Smooth muscle cell (in vitro differentiated cells): Measurements from ENCODE around the gene PYGB. TPM values are rescaled to one million over a fixed set of nuclear protein-coding genes. Genes with fewer than 3 reads are reported as not detected.
"Not testable (repeated sequence)": the region's sequence is repeated elsewhere in the genome, so short reads cannot be mapped to it uniquely, and the experiment has no call there.

Experiments used
- DNase-seq: peaks from one replicate; lab custom pipeline; 2025; ENCODE audit not compliant: unreplicated experiment; lab: John Stamatoyannopoulos, UW
- H2AFZ ChIP-seq: fragments of 200-600 bp; sonication (generic); 2 replicates; pipeline ENCODE4 v1.6.0; 2016; ENCODE audit warnings: antibody characterized with exemption, low read depth, mild to moderate bottlenecking
- H3F3A ChIP-seq: fragments of 200-600 bp; sonication (generic); 2 replicates; pipeline ENCODE4 v1.6.0; 2017; ENCODE audit warnings: antibody characterized with exemption, low read depth
- H3K27ac ChIP-seq: fragments of 200-600 bp; sonication (generic); 2 replicates; pipeline ENCODE4 v1.5.1; 2016; ENCODE audit warnings: low read depth, mild to moderate bottlenecking
- H3K27me3 ChIP-seq: fragments of 200-600 bp; sonication (generic); 2 replicates; pipeline ENCODE4 v1.6.1; 2016; ENCODE audit warnings: low read depth, mild to moderate bottlenecking
- H3K36me3 ChIP-seq: fragments of 200-600 bp; sonication (generic); 2 replicates; pipeline ENCODE4 v1.5.1; 2016; ENCODE audit warnings: low read depth
- H3K4me1 ChIP-seq: fragments of 200-600 bp; sonication (generic); 2 replicates; pipeline ENCODE4 v1.5.1; 2016; ENCODE audit warnings: low read depth
- H3K4me2 ChIP-seq: fragments of 200-600 bp; sonication (generic); 2 replicates; pipeline ENCODE4 v1.6.0; 2016; ENCODE audit warnings: mild to moderate bottlenecking
- H3K4me3 ChIP-seq: fragments of 200-600 bp; sonication (generic); 2 replicates; pipeline ENCODE4 v1.5.1; 2016; ENCODE audit warnings: mild to moderate bottlenecking
- H3K79me2 ChIP-seq: fragments of 200-600 bp; sonication (generic); 2 replicates; pipeline ENCODE4 v1.6.0; 2016; ENCODE audit warnings: low read depth, mild to moderate bottlenecking
- H3K9ac ChIP-seq: fragments of 200-600 bp; sonication (generic); 2 replicates; pipeline ENCODE4 v1.6.0; 2016; ENCODE audit warnings: low read depth
- H3K9me3 ChIP-seq: fragments of 200-600 bp; sonication (generic); replicated peaks from 2 replicates; pipeline ENCODE4 v1.5.1; 2016; ENCODE audit warnings: low read depth
- H4K20me1 ChIP-seq: fragments of 200-600 bp; sonication (generic); 2 replicates; pipeline ENCODE4 v1.6.0; 2016; ENCODE audit warnings: low read depth
- CTCF ChIP-seq: fragments of 200-600 bp; sonication (generic); IDR thresholded peaks from 2 replicates; pipeline ENCODE4 v1.5.1; 2017; ENCODE audit warnings: borderline replicate concordance, mild to moderate bottlenecking, antibody characterized with exemption; ENCODE audit not compliant: insufficient read depth, poor library complexity, severe bottlenecking
- WGBS: methylation state at CpG from one replicate; pipeline ENCODE4 v1.1.7; 2016; ENCODE audit warnings: low lambda C conversion rate; 5-methylcytosine and 5-hydroxymethylcytosine counted together
- polyA plus RNA-seq: library from polyadenylated mRNA; unstranded; fragments of >200 nt; fragmentation: Nextera tagmentation; extraction: Ambion mirVana; gene quantifications from 2 replicates; pipeline ENCODE4 v1.2.1, GENCODE V29; 2016
- total RNA-seq: library from RNA; depleted of rRNA; stranded (reverse); fragments of >200 nt; gene quantifications from 2 replicates; pipeline ENCODE4 v1.2.3, GENCODE V29; 2014

PYGB gene
- total and polyA plus RNA-seq, 2 experiments from 2014 or later, result 31.8 to 39.4 TPM

- no peak overlapping the region for H3K4me3 ChIP-seq
- no peak overlapping the region for H3K27ac ChIP-seq
- peaks cover 20% of the 10 kb centered on the region for H3K4me1 ChIP-seq
- 84% methylated on average over 19 of the region's 19 CpGs for WGBS
- H2AFZ ChIP-seq, result no peak overlapping the region
- peak overlapping the region; percentile 28 for H3K9ac ChIP-seq
- no peak for DNase-seq
- no peaks in the 10 kb centered on the region for H3K36me3 ChIP-seq
- TF ChIP-seq CTCF, result no peak
- no peaks in the 10 kb centered on the region for H3K9me3 ChIP-seq
- H3F3A ChIP-seq, result peaks cover 10% of the 10 kb centered on the region
- no peak overlapping the region for H3K4me2 ChIP-seq
- no peaks in the 10 kb centered on the region for H3K27me3 ChIP-seq
- H3K79me2 ChIP-seq, result no peaks in the 10 kb centered on the region
- no peaks in the 10 kb centered on the region for H4K20me1 ChIP-seq
Measured at GRCh38 chr20:25239387-25240370, 8.2 kb upstream of the PYGB start.

GRCh38 chr20:25240851-25241658, 6.8 kb upstream of the PYGB start:
- not testable (repeated sequence) for H3K79me2 ChIP-seq, H3K27me3 ChIP-seq, H3K9ac ChIP-seq, H3K4me3 ChIP-seq, H3K9me3 ChIP-seq, H3F3A ChIP-seq, H3K36me3 ChIP-seq, H4K20me1 ChIP-seq, H2AFZ ChIP-seq, DNase-seq
- Histone ChIP-seq H3K4me1 (peaks cover 19% of the 10 kb centered on the region), H3K27ac (peak overlapping the region; percentile 54), H3K4me2 (peak overlapping the region; percentile 16)
- WGBS, result 41% methylated on average over 9 of the region's 9 CpGs

GRCh38 chr20:25241659-25241955, 6.3 kb upstream of the PYGB start:
- not testable (repeated sequence) for H3K9me3 ChIP-seq, H3K36me3 ChIP-seq, H3K79me2 ChIP-seq, H3K27me3 ChIP-seq, H2AFZ ChIP-seq, H3F3A ChIP-seq, DNase-seq, H4K20me1 ChIP-seq, H3K9ac ChIP-seq, H3K4me3 ChIP-seq
- Histone ChIP-seq H3K27ac (peak overlapping the region; percentile 54), H3K4me1 (peaks cover 19% of the 10 kb centered on the region), H3K4me2 (peak overlapping the region; percentile 16)
- WGBS, result 37% methylated on average over 4 of the region's 4 CpGs

- H3K9ac ChIP-seq, result no peak overlapping the region
- H3K9me3 ChIP-seq, result no peaks in the 10 kb centered on the region
- no peak overlapping the region for H3K4me3 ChIP-seq
- H3F3A ChIP-seq, result peaks cover 10% of the 10 kb centered on the region
- H3K4me1 ChIP-seq, result peaks cover 19% of the 10 kb centered on the region
- H3K27me3 ChIP-seq, result no peaks in the 10 kb centered on the region
- H3K27ac ChIP-seq, result no peak overlapping the region
- WGBS, result 82% methylated on average over 10 of the region's 10 CpGs
- no peak overlapping the region for H3K4me2 ChIP-seq
- H3K79me2 ChIP-seq, result no peaks in the 10 kb centered on the region
- no peak for DNase-seq
- no peak for TF ChIP-seq CTCF
- no peaks in the 10 kb centered on the region for H3K36me3 ChIP-seq
- no peak overlapping the region for H2AFZ ChIP-seq
- H4K20me1 ChIP-seq, result no peaks in the 10 kb centered on the region
Measured at GRCh38 chr20:25242231-25242630, 5.7 kb upstream of the PYGB start.
